PC-3 (cell line): ENCODE measurements around the gene ADAT1. TPM values are rescaled to one million over a fixed set of nuclear protein-coding genes. Genes with fewer than 3 reads are reported as not detected.

ENCODE experiments used
- ATAC-seq: fragments of 200-7000 bp; cut with Tn5 transposase; 2 replicates; pipeline ENCODE4 v1.9.1; 2020; ENCODE audit warnings: mild to moderate bottlenecking, moderate library complexity
- BruUV-seq: library from RNA; stranded (reverse); fragments of 400-500 nt; replicated peaks from 2 replicates; lab custom pipeline; 2021; lab: Mats Ljungman, UMichigan
- CTCF ChIA-PET: fragments of 300-600 bp; sonication (Branson Sonifier 250); formaldehyde crosslinking; loops from one replicate; lab custom pipeline; 2022; ENCODE audit warnings: antibody characterized with exemption; lab: Charles Lee
- POLR2A ChIA-PET: fragments of 300-600 bp; sonication (Branson Sonifier 250); formaldehyde crosslinking; loops from one replicate; lab custom pipeline; 2022; ENCODE audit warnings: antibody characterized with exemption; ENCODE audit not compliant: unreplicated experiment; lab: Charles Lee
- DNase-seq: peaks from one replicate; pipeline ENCODE4 v3.0.0-alpha.2; 2015
- H2AFZ ChIP-seq: fragments of 300-600 bp; sonication (generic); 2 replicates; pipeline ENCODE4 v1.6.0; 2016; ENCODE audit warnings: antibody characterized with exemption, low read length
- H3F3A ChIP-seq: fragments of 300-600 bp; sonication (generic); one replicate; pipeline ENCODE4 v1.6.0; 2017; ENCODE audit warnings: antibody characterized with exemption, low read length, control low read depth, mild to moderate bottlenecking; ENCODE audit not compliant: unreplicated experiment
- H3K27ac ChIP-seq: fragments of 300-600 bp; sonication (generic); 2 replicates; pipeline ENCODE4 v1.5.1; 2016; ENCODE audit warnings: mild to moderate bottlenecking, low read length
- H3K27me3 ChIP-seq: fragments of 300-600 bp; sonication (generic); 2 replicates; pipeline ENCODE4 v1.6.1; 2016; ENCODE audit warnings: low read length, mixed read lengths
- H3K36me3 ChIP-seq: fragments of 300-600 bp; sonication (generic); 2 replicates; pipeline ENCODE4 v1.6.1; 2016; ENCODE audit warnings: low read depth, mixed run types, low read length, mixed read lengths
- H3K4me1 ChIP-seq: fragments of 300-600 bp; sonication (generic); 2 replicates; pipeline ENCODE4 v1.5.1; 2016; ENCODE audit warnings: low read length; ENCODE audit not compliant: insufficient read depth
- H3K4me2 ChIP-seq: fragments of 300-600 bp; sonication (generic); 2 replicates; pipeline ENCODE4 v1.6.0; 2016; ENCODE audit warnings: low read length
- H3K4me3 ChIP-seq: fragments of 300-600 bp; sonication (generic); 2 replicates; pipeline ENCODE4 v1.5.1; 2016; ENCODE audit warnings: mild to moderate bottlenecking, low read length, mixed read lengths
- H3K79me2 ChIP-seq: fragments of 300-600 bp; sonication (generic); 2 replicates; pipeline ENCODE4 v1.6.1; 2017; ENCODE audit warnings: low read length, mixed read lengths
- H3K9ac ChIP-seq: fragments of 300-600 bp; sonication (generic); 2 replicates; pipeline ENCODE4 v1.6.0; 2016; ENCODE audit warnings: mild to moderate bottlenecking, low read length
- H3K9me2 ChIP-seq: fragments of 300-600 bp; sonication (generic); replicated peaks from 2 replicates; pipeline ENCODE4 v1.6.1; 2016; ENCODE audit warnings: mixed run types, low read length, mixed read lengths
- H3K9me3 ChIP-seq: fragments of 300-600 bp; sonication (generic); 2 replicates; pipeline ENCODE4 v1.6.1; 2016; ENCODE audit warnings: low read length, mixed read lengths
- H4K20me1 ChIP-seq: fragments of 300-600 bp; sonication (generic); 2 replicates; pipeline ENCODE4 v1.6.1; 2016; ENCODE audit warnings: low read length, mixed read lengths
- CTCF ChIP-seq: fragments of 300-600 bp; sonication (generic); conservative IDR thresholded peaks from 2 replicates; pipeline ENCODE4 v1.5.1; 2017; ENCODE audit warnings: antibody characterized with exemption, low read depth, mild to moderate bottlenecking, low read length
- EZH2 ChIP-seq: fragments of 300-600 bp; sonication (generic); IDR thresholded peaks from one replicate; pipeline ENCODE4 v1.6.1; 2017; ENCODE audit warnings: antibody characterized with exemption, mild to moderate bottlenecking, low read length; ENCODE audit not compliant: unreplicated experiment
- EZH2phosphoT487 ChIP-seq: fragments of 300-600 bp; sonication (generic); IDR thresholded peaks from 2 replicates; pipeline ENCODE4 v1.6.1; 2018; ENCODE audit warnings: mild to moderate bottlenecking, antibody characterized with exemption, low read length, borderline replicate concordance
- intact Hi-C: fragments of 100-400 bp; cut with micrococcal nuclease; formaldehyde crosslinking; loops from 2 replicates; pipeline ENCODE4 v1.9.0; 2023
- total RNA-seq: library from RNA; depleted of rRNA; stranded (reverse); fragments of >200 nt; gene quantifications from 2 replicates; pipeline ENCODE4 v1.2.3, GENCODE V29; 2014

The ADAT1 gene
- total RNA-seq, 1 experiment from 2014 or later, result 42.8 TPM

- H3K4me3 ChIP-seq, result peak overlapping the region; percentile 96
- peak overlapping the region; percentile 94 for H2AFZ ChIP-seq
- TSS peak; percentile 78 for BruUV-seq
- H3K9me3 ChIP-seq, result no peaks in the 10 kb centered on the region
- intact Hi-C loops, result loop anchor here (5.0 kb wide), 2 partner anchors 66 to 91 kb away; partner anchors contain the start of genes ADAT1, KARS1 and TERF2IP
- no peaks in the 10 kb centered on the region for H4K20me1 ChIP-seq
- ATAC-seq (no peak), DNase-seq (no peak)
- H3K9ac ChIP-seq, result peak overlapping the region; percentile 80; the same call in 1 of the 2 replicates
- no peak overlapping the region for H3K27ac ChIP-seq
- peak overlapping the region; percentile 98 for H3K4me2 ChIP-seq
- peaks cover 5% of the 10 kb centered on the region; the same call in 1 of the 2 replicates for H3K4me1 ChIP-seq
- no peaks in the 10 kb centered on the region for H3K9me2 ChIP-seq
- no peaks in the 10 kb centered on the region for H3K27me3 ChIP-seq
- POLR2A ChIA-PET, result no interaction called here
- no peaks in the 10 kb centered on the region for H3F3A ChIP-seq
- CTCF ChIA-PET, result interaction anchor here (0.7 kb wide), 1 partner anchor 73 kb away, joined by 3 read pairs; no protein-coding TSS in a partner anchor
- no peaks in the 10 kb centered on the region; the same call in 1 of the 2 replicates for H3K79me2 ChIP-seq
- no peak for TF ChIP-seq EZH2phosphoT487
- no peaks in the 10 kb centered on the region for H3K36me3 ChIP-seq
These were observed 66.6 kb downstream of the ADAT1 start for GRCh38 chr16:75556431-75556950.

GRCh38 chr16:75555707-75556430, 67.2 kb downstream of the ADAT1 start, which contains the start of gene TMEM231:
Gene TMEM231 (minus strand): TSS chr16:75556252. CDS start chr16:75556209, 43 bp downstream.
- no peaks in the 10 kb centered on the region for H4K20me1 ChIP-seq
- TF ChIP-seq EZH2phosphoT487 (no peak), CTCF (no peak), EZH2 (no peak)
- peak; percentile 88 for ATAC-seq
- DNase-seq, result peak; percentile 83
- H3K27me3 ChIP-seq, result no peaks in the 10 kb centered on the region
- H2AFZ ChIP-seq, result peak within 1 kb of the TSS; percentile 94
- POLR2A ChIA-PET, result interaction anchor here (0.8 kb wide), 1 partner anchor 9 kb away, joined by 3 read pairs; no protein-coding TSS in a partner anchor
- BruUV-seq, result no TSS peak
- no peaks in the 10 kb centered on the region for H3K36me3 ChIP-seq
- no peaks in the 10 kb centered on the region; the same call in 1 of the 2 replicates for H3K79me2 ChIP-seq
- intact Hi-C loops, result loop anchor here (5.0 kb wide), 2 partner anchors 66 to 91 kb away; partner anchors contain the start of genes ADAT1, KARS1 and TERF2IP
- no peaks in the 10 kb centered on the region for H3F3A ChIP-seq
- peak within 1 kb of the TSS; percentile 80 for H3K9ac ChIP-seq
- CTCF ChIA-PET, result interaction anchor here (0.7 kb wide), 1 partner anchor 72 kb away, joined by 3 read pairs; no protein-coding TSS in a partner anchor
- H3K9me2 ChIP-seq, result no peaks in the 10 kb centered on the region
- peak within 1 kb of the TSS; percentile 37 for H3K27ac ChIP-seq
- peaks cover 5% of the 10 kb centered on the region; the same call in 1 of the 2 replicates for H3K4me1 ChIP-seq
- peak within 1 kb of the TSS; percentile 98 for H3K4me2 ChIP-seq
- H3K9me3 ChIP-seq, result no peaks in the 10 kb centered on the region
- peak within 1 kb of the TSS; percentile 96 for H3K4me3 ChIP-seq

GRCh38 chr16:75555213-75555706, 67.8 kb downstream of the ADAT1 start:
- intact Hi-C loops, result loop anchor here (5.0 kb wide), 2 partner anchors 67 to 92 kb away; partner anchors contain the start of genes ADAT1, KARS1 and TERF2IP
- H3K36me3 ChIP-seq, result no peaks in the 10 kb centered on the region
- no peaks in the 10 kb centered on the region for H4K20me1 ChIP-seq

More at GRCh38 chr16:75555213-75555706, 67.8 kb downstream of the ADAT1 start:
- TSS peak; percentile 85 for BruUV-seq
- ATAC-seq (peak; percentile 90), DNase-seq (peak; percentile 88)
- Histone ChIP-seq H3K4me3 (peak overlapping the region; percentile 96), H3K27me3 (no peaks in the 10 kb centered on the region), H3K9me3 (no peaks in the 10 kb centered on the region), H3K9ac (peak overlapping the region; percentile 80), H2AFZ (peak overlapping the region; percentile 94), H3K4me2 (peak overlapping the region; percentile 98), H3K79me2 (no peaks in the 10 kb centered on the region; the same call in 1 of the 2 replicates), H3K9me2 (no peaks in the 10 kb centered on the region), H3K27ac (peak overlapping the region; percentile 37), H3K4me1 (peaks cover 5% of the 10 kb centered on the region; the same call in 1 of the 2 replicates), H3F3A (no peaks in the 10 kb centered on the region)
- no peak for TF ChIP-seq CTCF
- no peak for TF ChIP-seq EZH2phosphoT487
- TF ChIP-seq EZH2, result no peak
- ChIA-PET POLR2A (interaction anchor here (0.6 to 0.8 kb wide), 2 partner anchors 10 to 277 kb away, joined by 3 read pairs; no protein-coding TSS in a partner anchor), CTCF (interaction anchor here (0.6 to 0.8 kb wide), 2 partner anchors 84 to 428 kb away, joined by 3 read pairs; no protein-coding TSS in a partner anchor)
